Astrocyte of the cerebellum (primary cell): Measurements from ENCODE around the gene PALMD.

Experiments
- DNase-seq: peaks from one replicate; pipeline ENCODE4 v3.0.0-alpha.2; 2011; ENCODE audit warnings: low read depth
- H3K4me3 ChIP-seq: 2 replicates; pipeline ENCODE4 v1.5.1; 2011; ENCODE audit warnings: mild to moderate bottlenecking, low read depth, low read length, moderate library complexity
- CTCF ChIP-seq: IDR thresholded peaks from 2 replicates; pipeline ENCODE4 v1.5.1; 2012; ENCODE audit warnings: low read length, low read depth, moderate library complexity, mild to moderate bottlenecking; ENCODE audit errors: missing control alignments
- in situ Hi-C: cut with HindIII; loops from 2 replicates; pipeline ENCODE4 v1.10.0; 2017; ENCODE audit warnings: low sequenced_read_pairs

Gene PALMD

GRCh38 chr1:99645203-99645602 is 710 bp upstream of the PALMD start:
- no peak overlapping the region for H3K4me3 ChIP-seq
- in situ Hi-C loops: no loop called here
- no peak for DNase-seq
- no peak for TF ChIP-seq CTCF

- no peak for DNase-seq
- H3K4me3 ChIP-seq: no peak overlapping the region
- TF ChIP-seq CTCF: no peak
- in situ Hi-C loops: no loop called here
Observed at GRCh38 chr1:99646868-99647267, 955 bp downstream of the PALMD start.

GRCh38 chr1:99647490-99647889 is 1.6 kb downstream of the PALMD start:
- in situ Hi-C loops: no loop called here
- no peak for TF ChIP-seq CTCF
- no peak for DNase-seq
- no peak overlapping the region for H3K4me3 ChIP-seq

- TF ChIP-seq CTCF: no peak
- no peak overlapping the region for H3K4me3 ChIP-seq
- in situ Hi-C loops: no loop called here
- DNase-seq: no peak
Observed at GRCh38 chr1:99648107-99648506, 2.2 kb downstream of the PALMD start.

GRCh38 chr1:99650030-99650429 is 4.1 kb downstream of the PALMD start:
- no peak for TF ChIP-seq CTCF
- no peak overlapping the region for H3K4me3 ChIP-seq
- in situ Hi-C loops: no loop called here
- DNase-seq: no peak

- TF ChIP-seq CTCF: no peak
- in situ Hi-C loops: no loop called here
- peak; percentile 34 for DNase-seq
- no peak overlapping the region for H3K4me3 ChIP-seq
Observed at GRCh38 chr1:99650773-99651437, 5.0 kb downstream of the PALMD start.
